OCI-LY7 (cell line): ENCODE results near the gene COPS3. TPM values are rescaled to one million over a fixed set of nuclear protein-coding genes. Genes with fewer than 3 reads are reported as not detected.

Source experiments
- BruUV-seq: library from RNA; stranded (reverse); fragments of 400-500 nt; replicated peaks from 2 replicates; lab custom pipeline; 2021; lab: Mats Ljungman, UMichigan
- CTCF ChIA-PET: fragments of 300-600 bp; sonication (Branson Sonifier 250); formaldehyde crosslinking; loops from one replicate; lab custom pipeline; 2022; ENCODE audit warnings: antibody characterized with exemption; ENCODE audit not compliant: unreplicated experiment; lab: Charles Lee
- POLR2A ChIA-PET: fragments of 300-600 bp; sonication (Branson Sonifier 250); formaldehyde crosslinking; loops from one replicate; lab custom pipeline; 2022; ENCODE audit warnings: antibody characterized with exemption; lab: Charles Lee
- DNase-seq: peaks from one replicate; pipeline ENCODE4 v3.0.0-alpha.2; 2015; ENCODE audit warnings: low spot score
- H2AFZ ChIP-seq: fragments of 200-600 bp; sonication (generic), shearing (Covaris generic); 2 replicates; pipeline ENCODE4 v1.6.1; 2014; ENCODE audit warnings: mild to moderate bottlenecking, antibody characterized with exemption, low read length, moderate library complexity
- H3K27ac ChIP-seq: fragments of 200-600 bp; sonication (generic); 2 replicates; pipeline ENCODE4 v1.5.1; 2014; ENCODE audit warnings: mixed run types, low read depth, mild to moderate bottlenecking, moderate library complexity, low read length, inconsistent platforms; ENCODE audit not compliant: poor library complexity, severe bottlenecking
- H3K36me3 ChIP-seq: fragments of 200-600 bp; sonication (generic); 2 replicates; pipeline ENCODE4 v1.6.1; 2014; ENCODE audit warnings: mild to moderate bottlenecking, antibody characterized with exemption, low read length, moderate library complexity, mixed read lengths; ENCODE audit not compliant: insufficient read depth
- H3K4me1 ChIP-seq: fragments of 200-600 bp; sonication (generic); 2 replicates; pipeline ENCODE4 v1.5.1; 2014; ENCODE audit warnings: mild to moderate bottlenecking, low read length; ENCODE audit not compliant: insufficient read depth, poor library complexity, severe bottlenecking
- H3K4me2 ChIP-seq: fragments of 200-600 bp; sonication (generic); 2 replicates; pipeline ENCODE4 v1.6.1; 2014; ENCODE audit warnings: mild to moderate bottlenecking, low read length
- H3K4me3 ChIP-seq: fragments of 200-600 bp; sonication (generic); 2 replicates; pipeline ENCODE4 v1.5.1; 2014; ENCODE audit warnings: mild to moderate bottlenecking, low read depth, low read length; ENCODE audit not compliant: poor library complexity, severe bottlenecking
- H3K79me2 ChIP-seq: fragments of 200-600 bp; sonication (generic); 2 replicates; pipeline ENCODE4 v1.6.1; 2016; ENCODE audit warnings: low read depth, mild to moderate bottlenecking, low read length, moderate library complexity, mixed read lengths; ENCODE audit not compliant: insufficient read depth
- H3K9me2 ChIP-seq: fragments of 200-600 bp; sonication (generic); 2 replicates; pipeline ENCODE4 v1.6.1; 2016; ENCODE audit warnings: mild to moderate bottlenecking, low read length, mixed read lengths; ENCODE audit not compliant: insufficient read depth
- H3K9me3 ChIP-seq: fragments of 200-600 bp; sonication (generic); 2 replicates; pipeline ENCODE4 v1.6.1; 2014; ENCODE audit warnings: mild to moderate bottlenecking, mixed run types, low read length, mixed read lengths
- H4K20me1 ChIP-seq: fragments of 200-600 bp; sonication (generic); 2 replicates; pipeline ENCODE4 v1.6.1; 2014; ENCODE audit warnings: mild to moderate bottlenecking, antibody characterized with exemption, low read length, moderate library complexity, mixed read lengths; ENCODE audit not compliant: insufficient read depth
- CTCF ChIP-seq: fragments of 200-600 bp; sonication (generic); conservative IDR thresholded peaks from 2 replicates; pipeline ENCODE4 v1.5.1; 2014; ENCODE audit warnings: mild to moderate bottlenecking, antibody characterized with exemption, low read length, moderate library complexity, mixed read lengths
- EZH2phosphoT487 ChIP-seq: fragments of 200-600 bp; sonication (generic); IDR thresholded peaks from 2 replicates; pipeline ENCODE4 v1.6.1; 2018; ENCODE audit warnings: low read depth, borderline replicate concordance, mild to moderate bottlenecking, mixed run types, antibody characterized with exemption, low read length, moderate library complexity, mixed read lengths
- intact Hi-C: fragments of 100-400 bp; cut with micrococcal nuclease; formaldehyde crosslinking; loops from one replicate; pipeline ENCODE4 v1.10.0; 2022; ENCODE audit not compliant: unreplicated experiment
- total RNA-seq, 2 experiments: library from RNA; depleted of rRNA in 1 of 2; stranded (reverse); fragments of >200 nt in 1 of 2; shearing (Covaris generic) in 1 of 2; gene quantifications; 2 replicates each; pipeline ENCODE4 v1.2.3, GENCODE V29; 2014 to 2022

Gene COPS3
- total RNA-seq, 2 experiments from 2014 or later, result 83.9 to 113 TPM

GRCh38 chr17:17229416-17230384 lies 51.3 kb downstream of the COPS3 start:
- no peak overlapping the region for H3K4me2 ChIP-seq
- H2AFZ ChIP-seq, result no peak overlapping the region
- no peaks in the 10 kb centered on the region for H3K9me2 ChIP-seq
- no peak for TF ChIP-seq CTCF
- TF ChIP-seq EZH2phosphoT487, result no peak
- intact Hi-C loops, result no loop called here
- H3K4me1 ChIP-seq, result no peaks in the 10 kb centered on the region
- no peaks in the 10 kb centered on the region for H3K9me3 ChIP-seq
- H3K79me2 ChIP-seq, result no peaks in the 10 kb centered on the region
- no peak overlapping the region for H3K27ac ChIP-seq
- peaks cover 42% of the 10 kb centered on the region; the same call in 1 of the 2 replicates for H3K36me3 ChIP-seq
- POLR2A ChIA-PET, result interaction anchor here (0.7 kb wide), 1 partner anchor 71 kb away, joined by 5 read pairs; no protein-coding TSS in a partner anchor
- H3K4me3 ChIP-seq, result no peak overlapping the region
- BruUV-seq, result no TSS peak
- DNase-seq, result no peak
- H4K20me1 ChIP-seq, result no peaks in the 10 kb centered on the region; the same call in 1 of the 2 replicates
- CTCF ChIA-PET, result no interaction called here

DNA sequence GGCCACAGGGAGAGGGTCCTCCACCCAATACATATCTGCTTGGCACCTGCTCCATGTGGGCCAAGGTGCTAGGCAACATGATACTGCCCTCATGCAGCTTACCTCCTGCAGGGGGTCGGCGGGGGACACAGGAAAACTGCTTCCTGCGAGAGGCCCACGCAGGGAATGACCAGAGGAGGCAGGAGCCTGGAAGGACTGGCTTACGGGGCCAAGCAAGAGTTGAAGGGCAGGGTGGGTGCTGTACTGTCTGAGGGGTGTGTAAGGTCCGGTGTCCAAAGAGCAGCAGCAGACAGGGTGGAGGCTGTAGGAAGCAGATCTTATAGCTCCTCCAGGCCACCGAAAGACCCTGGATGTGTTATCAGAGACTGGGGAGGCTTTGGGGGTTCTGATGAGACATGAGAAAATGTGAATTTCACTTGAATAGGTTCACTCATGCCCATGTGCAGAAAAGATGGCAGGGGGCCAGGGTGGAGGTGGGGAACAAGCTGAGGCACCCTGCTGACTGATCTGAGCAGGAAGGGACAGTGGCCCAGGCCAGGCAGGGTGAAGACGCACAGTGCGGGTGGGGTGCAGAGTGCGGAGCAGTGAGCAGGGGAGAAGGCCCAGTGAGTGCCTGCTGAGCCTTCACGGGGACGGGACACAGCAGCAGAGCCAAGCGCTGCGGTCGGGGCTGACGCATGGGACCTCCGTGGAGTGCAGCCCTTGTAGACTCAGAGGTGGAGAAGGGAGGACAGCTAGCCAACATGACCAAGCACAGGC lies 52.3 kb downstream of the COPS3 start:
- Histone ChIP-seq H3K9me2 (no peaks in the 10 kb centered on the region), H3K4me1 (no peaks in the 10 kb centered on the region), H3K27ac (no peak overlapping the region), H3K4me2 (no peak overlapping the region), H4K20me1 (no peaks in the 10 kb centered on the region; the same call in 1 of the 2 replicates), H3K4me3 (no peak overlapping the region), H3K36me3 (peaks cover 50% of the 10 kb centered on the region; the same call in 1 of the 2 replicates), H3K9me3 (no peaks in the 10 kb centered on the region), H3K79me2 (no peaks in the 10 kb centered on the region), H2AFZ (no peak overlapping the region)
- no TSS peak for BruUV-seq
- intact Hi-C loops, result no loop called here
- ChIA-PET POLR2A (interaction anchor here (0.6 kb wide), 1 partner anchor 42 kb away, joined by 3 read pairs; no protein-coding TSS in a partner anchor), CTCF (no interaction called here)
- no peak for TF ChIP-seq CTCF
- TF ChIP-seq EZH2phosphoT487, result no peak
- no peak for DNase-seq
